Retina (tissue), 1 donor: ENCODE results near the gene CEMIP.
"Not testable (repeated sequence)": the region's sequence is repeated elsewhere in the genome, so short reads cannot be mapped to it uniquely, and the experiment has no call there.

Source experiments
- DNase-seq: peaks from one replicate; pipeline ENCODE4 v3.0.0-alpha.2; 2016

Gene CEMIP

DNA sequence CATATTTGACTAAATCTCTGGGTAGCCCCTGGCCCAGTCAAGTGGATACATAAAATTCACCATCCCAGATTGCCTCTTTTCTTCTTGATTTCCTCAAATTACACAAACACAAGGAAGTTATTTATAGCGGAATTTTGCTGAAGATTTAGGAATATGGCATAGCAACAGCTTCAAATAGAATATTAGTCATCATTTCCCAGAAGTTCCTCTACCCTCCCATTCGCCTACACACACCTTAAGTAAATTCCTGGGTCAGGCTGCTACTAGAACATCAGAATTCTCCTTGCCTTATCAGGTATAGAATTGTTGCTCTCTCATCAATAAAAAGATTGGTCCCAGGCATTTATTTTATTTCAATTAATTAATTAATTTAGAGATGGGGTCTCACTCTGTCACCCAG lies 178.8 kb downstream of the CEMIP start:
- no peak for DNase-seq

- DNase-seq: no peak
These were observed 179.8 kb downstream of the CEMIP start for GRCh38 chr15:80958818-80959495.

- DNase-seq: not testable (repeated sequence)
These were observed 186.3 kb downstream of the CEMIP start for GRCh38 chr15:80965454-80965853.

DNA sequence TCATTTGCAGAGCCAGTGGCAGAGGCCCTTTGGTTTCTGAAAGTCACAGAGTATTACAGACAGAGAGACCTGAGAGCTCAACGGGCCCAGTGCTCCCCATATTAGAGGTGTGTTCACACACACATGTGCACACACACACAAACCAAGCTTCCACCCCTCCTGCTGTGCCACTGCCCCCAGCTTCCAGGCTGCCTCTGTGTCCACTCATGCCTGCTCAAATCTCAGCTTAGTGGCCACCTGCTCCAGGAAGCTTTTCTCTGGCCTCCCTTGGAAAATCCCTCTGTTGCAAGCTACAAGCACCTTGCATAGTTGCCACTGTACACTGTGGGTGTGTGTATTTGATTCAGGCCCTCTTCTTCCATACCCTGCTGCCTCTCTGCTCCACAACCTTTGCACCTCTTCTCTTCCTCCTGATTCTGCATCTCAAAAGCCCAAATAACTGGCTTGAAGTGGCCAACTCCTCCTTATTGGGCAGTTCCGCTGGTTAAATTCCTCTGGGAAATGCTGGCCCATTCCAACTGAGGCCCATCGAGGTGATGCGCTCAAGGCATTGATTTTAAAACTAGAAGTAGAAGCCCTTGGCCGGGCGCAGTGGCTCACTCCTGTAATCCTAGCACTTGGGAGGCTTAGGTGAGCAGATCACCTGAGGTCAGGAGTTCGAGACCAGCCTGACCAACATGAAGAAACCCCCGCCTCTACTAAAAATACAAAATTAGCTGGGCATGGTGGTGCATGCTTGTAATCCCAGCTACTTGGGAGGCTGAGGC lies 187.4 kb downstream of the CEMIP start:
- DNase-seq: peak; percentile 35

GRCh38 chr15:80967451-80967850 lies 188.3 kb downstream of the CEMIP start:
- DNase-seq: no peak

GRCh38 chr15:80967991-80968510 lies 188.9 kb downstream of the CEMIP start:
- no peak for DNase-seq

DNA sequence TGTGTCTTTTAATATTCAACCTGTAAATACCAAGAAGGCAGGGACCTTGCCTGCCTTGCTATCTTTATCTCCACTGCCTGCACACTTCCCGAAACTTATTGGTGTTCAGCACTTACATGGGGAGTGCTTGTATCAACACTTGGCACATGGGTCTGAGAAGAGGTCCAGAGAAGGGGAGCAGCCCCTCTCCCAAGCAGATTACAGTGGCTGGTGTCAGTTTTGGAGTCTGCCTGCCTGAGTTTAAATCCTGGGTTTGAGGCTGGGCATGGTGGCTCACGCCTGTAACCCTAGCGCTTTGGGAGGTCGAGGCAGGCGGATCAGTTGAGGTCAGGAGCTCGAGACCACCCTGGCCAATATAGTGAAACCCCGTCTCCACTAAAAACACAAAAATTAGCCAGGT lies 190.1 kb downstream of the CEMIP start:
- no peak for DNase-seq

GRCh38 chr15:80970018-80970657 lies 191.0 kb downstream of the CEMIP start:
- peak; percentile 75 for DNase-seq

- no peak for DNase-seq
These were observed 191.5 kb downstream of the CEMIP start for GRCh38 chr15:80970658-80971057.

GRCh38 chr15:80971143-80971542 lies 192.0 kb downstream of the CEMIP start:
- no peak for DNase-seq

GRCh38 chr15:80972276-80972675 lies 193.1 kb downstream of the CEMIP start:
- no peak for DNase-seq

- no peak for DNase-seq
These were observed 195.7 kb downstream of the CEMIP start for GRCh38 chr15:80974914-80975313.

- DNase-seq: no peak
These were observed 197.7 kb downstream of the CEMIP start for GRCh38 chr15:80976851-80977250.

GRCh38 chr15:80977627-80978036 lies 198.5 kb downstream of the CEMIP start:
- peak; percentile 39 for DNase-seq

DNA sequence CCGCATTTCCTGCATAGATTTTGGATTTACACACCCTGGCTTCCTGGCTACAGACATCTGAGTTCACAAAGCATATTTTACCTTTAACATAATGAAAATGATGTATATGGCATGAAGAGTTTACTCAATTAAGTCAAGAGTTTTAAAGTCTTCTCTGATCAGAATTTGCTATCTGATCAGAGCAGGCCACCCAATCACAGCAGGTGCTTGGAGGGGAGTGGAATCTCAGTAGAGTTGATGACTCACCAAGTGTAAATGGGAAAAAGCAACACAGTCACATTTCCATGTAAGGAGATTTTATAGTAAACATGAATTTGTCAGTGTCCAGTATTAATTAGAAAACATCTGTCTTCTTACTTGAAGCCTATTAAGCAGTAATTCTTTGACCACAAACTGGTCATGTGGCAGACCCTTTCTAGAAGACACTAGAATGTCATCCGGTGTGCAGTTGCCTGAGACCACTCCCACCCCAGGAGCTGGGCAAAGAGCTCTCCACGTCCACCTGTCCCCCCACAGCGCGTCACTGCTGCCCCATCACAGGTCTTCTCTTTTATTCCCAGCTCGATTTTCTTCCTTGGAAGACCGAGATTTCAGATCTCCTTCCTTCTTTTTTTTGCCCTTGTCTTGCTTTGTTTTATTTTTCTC lies 199.6 kb downstream of the CEMIP start:
- no peak for DNase-seq

DNA sequence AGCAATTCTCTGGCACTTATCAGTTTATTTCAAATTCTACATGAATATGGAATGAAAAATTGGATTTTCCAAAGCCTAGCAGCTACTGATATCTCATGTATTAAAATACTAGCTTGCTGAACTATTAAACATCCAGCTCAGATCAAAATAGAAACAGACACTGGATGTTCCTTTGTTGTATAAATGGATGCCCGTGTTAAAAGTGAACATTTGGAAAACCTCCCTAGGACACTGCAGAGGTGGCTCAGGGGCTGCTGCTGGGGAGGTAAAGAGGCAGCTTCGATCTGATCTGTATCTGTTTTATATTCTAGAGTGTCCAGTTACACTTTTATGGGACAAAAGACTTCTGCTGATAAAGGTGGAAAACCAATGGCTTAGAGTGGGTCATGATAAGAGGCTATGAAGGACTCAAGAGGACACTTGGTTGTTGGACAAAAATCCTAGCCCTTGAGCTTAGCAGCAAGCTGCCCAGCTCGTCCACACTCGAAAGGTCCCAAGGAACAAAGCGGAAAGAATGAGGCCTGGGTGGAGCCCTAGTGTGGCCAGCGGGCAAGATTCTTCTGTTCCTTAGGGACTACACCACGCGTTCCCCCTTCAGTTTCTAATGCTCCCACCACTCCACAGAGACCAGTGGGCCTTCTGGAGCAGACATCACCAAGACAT lies 200.5 kb downstream of the CEMIP start:
- DNase-seq: no peak

GRCh38 chr15:80982205-80982604 lies 203.0 kb downstream of the CEMIP start:
- no peak for DNase-seq

GRCh38 chr15:80982839-80983238 lies 203.7 kb downstream of the CEMIP start:
- no peak for DNase-seq

DNA sequence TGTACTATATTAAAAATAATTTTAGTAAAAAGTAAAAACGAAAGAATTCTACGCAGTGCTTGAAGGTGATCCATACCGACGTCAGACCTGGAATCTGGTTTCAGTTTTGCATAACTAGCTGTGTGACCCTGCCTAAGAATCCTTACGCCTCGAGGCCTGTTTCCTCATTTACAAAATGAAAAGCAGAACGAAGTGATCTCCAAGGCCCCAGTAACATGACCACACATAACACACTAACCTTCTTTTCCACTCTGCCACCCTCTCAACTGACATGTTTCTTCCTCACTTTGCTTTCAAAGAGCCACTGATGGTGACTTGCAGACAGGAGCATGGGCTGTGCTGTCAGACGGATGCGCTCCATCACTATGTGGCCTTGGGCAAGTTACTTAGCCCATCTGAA lies 205.7 kb downstream of the CEMIP start:
- no peak for DNase-seq

- no peak for DNase-seq
These were observed 206.8 kb downstream of the CEMIP start for GRCh38 chr15:80985981-80986380.

DNA sequence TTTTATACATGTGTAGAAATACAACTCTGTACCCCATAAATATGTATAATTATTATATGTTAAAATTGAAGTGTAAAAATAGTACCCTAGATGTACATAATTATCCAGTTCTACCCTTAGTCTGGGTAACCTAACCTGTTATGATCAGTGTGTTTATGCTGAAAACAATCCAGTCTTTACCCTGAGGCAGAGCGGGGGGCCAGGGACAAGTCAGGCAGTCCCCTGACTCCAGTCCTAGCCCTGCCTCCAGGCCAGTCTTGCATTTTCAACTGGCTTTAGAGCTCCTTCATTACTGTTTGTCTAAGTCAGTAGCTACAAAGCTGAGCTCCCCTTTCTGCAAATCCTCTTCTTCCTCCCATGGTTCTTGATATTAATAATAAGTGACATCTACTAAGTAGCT lies 207.3 kb downstream of the CEMIP start:
- DNase-seq: no peak

- no peak for DNase-seq
These were observed 209.1 kb downstream of the CEMIP start for GRCh38 chr15:80988148-80988796.
